HEK293 (cell line): Measurements from ENCODE around the gene HBG2.
"Not testable (repeated sequence)": the region's sequence is repeated elsewhere in the genome, so short reads cannot be mapped to it uniquely, and the experiment has no call there.

Source experiments
- CTCF ChIA-PET: fragments of 350-600 bp; formaldehyde crosslinking; extraction: SDS; loops from one replicate; lab custom pipeline; 2021; ENCODE audit warnings: antibody characterized with exemption; lab: Yijun Ruan, JAX
- POLR2A ChIA-PET: fragments of 300-600 bp; formaldehyde crosslinking; extraction: SDS; loops from one replicate; lab custom pipeline; 2020; ENCODE audit warnings: antibody characterized with exemption, inconsistent platforms; lab: Yijun Ruan, JAX
- H3K27ac ChIP-seq: fragments of 200-500 bp; sonication (Bioruptor generic); 2 replicates; pipeline ENCODE4 v1.5.1; 2014; ENCODE audit warnings: low read depth, low read length, control low read depth, inconsistent platforms; ENCODE audit errors: extremely low read depth
- H3K36me3 ChIP-seq, 2 experiments: fragments of 200-500 bp in 1 of 2; sonication (Bioruptor generic) in 1 of 2; 1 replicate in 1 of 2; 2 replicates in 1 of 2; pipeline ENCODE4 v1.5.1; 2014 to 2017; ENCODE audit warnings: inconsistent platforms in 2 of 2, low read length in 2 of 2; ENCODE audit not compliant: control insufficient read depth in 2 of 2, insufficient read depth in 1 of 2
- H3K4me1 ChIP-seq: fragments of 200-500 bp; sonication (Bioruptor generic); 2 replicates; pipeline ENCODE4 v1.5.1; 2014; ENCODE audit warnings: mild to moderate bottlenecking, low read length, inconsistent platforms; ENCODE audit not compliant: control insufficient read depth, insufficient read depth
- H3K4me3 ChIP-seq: 2 replicates; pipeline ENCODE4 v1.5.1; 2011; ENCODE audit warnings: low read depth, mild to moderate bottlenecking, control low read depth, low read length, moderate library complexity
- H3K9me3 ChIP-seq: fragments of 200-500 bp; sonication (Bioruptor generic); 2 replicates; pipeline ENCODE4 v1.5.1; 2014; ENCODE audit warnings: low read depth, low read length, inconsistent platforms; ENCODE audit not compliant: control insufficient read depth, insufficient read depth
- HIC1 ChIP-seq: fragments of 450-650 bp; formaldehyde crosslinking; IDR thresholded peaks from 2 replicates; pipeline ENCODE4 v1.5.1; 2016; ENCODE audit warnings: missing biosample characterization, missing genetic modification characterization
- MYNN ChIP-seq: fragments of 450-650 bp; formaldehyde crosslinking; IDR thresholded peaks from 2 replicates; pipeline ENCODE4 v1.5.1; 2016; ENCODE audit warnings: missing biosample characterization, missing genetic modification characterization, borderline replicate concordance
- PRDM1 ChIP-seq: fragments of 450-650 bp; formaldehyde crosslinking; IDR thresholded peaks from 2 replicates; pipeline ENCODE4; 2016; ENCODE audit warnings: missing biosample characterization, missing genetic modification characterization
- ZBTB48 ChIP-seq: fragments of 450-650 bp; formaldehyde crosslinking; IDR thresholded peaks from 2 replicates; pipeline ENCODE4 v1.5.1; 2016; ENCODE audit warnings: missing biosample characterization, missing genetic modification characterization
- ZNF133 ChIP-seq: fragments of 450-650 bp; formaldehyde crosslinking; IDR thresholded peaks from 2 replicates; pipeline ENCODE4 v1.5.1; 2016; ENCODE audit warnings: missing biosample characterization, missing genetic modification characterization
- ZNF175 ChIP-seq: fragments of 450-650 bp; formaldehyde crosslinking; IDR thresholded peaks from 2 replicates; pipeline ENCODE4 v1.5.1; 2016; ENCODE audit warnings: missing biosample characterization, missing genetic modification characterization
- ZNF184 ChIP-seq: fragments of 450-650 bp; IDR thresholded peaks from 2 replicates; pipeline ENCODE4 v1.5.1; 2018; ENCODE audit warnings: missing biosample characterization, mild to moderate bottlenecking, missing genetic modification characterization
- ZNF274 ChIP-seq, 2 experiments: fragments of 200-500 bp in 1 of 2; fragments of 450-650 bp in 1 of 2; sonication (Bioruptor generic) in 1 of 2; formaldehyde crosslinking in 1 of 2; IDR thresholded peaks; 2 replicates each; pipeline versions ENCODE4 v1.5.1 to v1.6.1; 2014 to 2016; ENCODE audit warnings: borderline replicate concordance in 1 of 2, inconsistent platforms in 1 of 2, low read length in 1 of 2, missing biosample characterization in 1 of 2, missing genetic modification characterization in 1 of 2
- ZNF362 ChIP-seq: fragments of 450-650 bp; formaldehyde crosslinking; IDR thresholded peaks from 2 replicates; pipeline ENCODE4 v1.5.1; 2016; ENCODE audit warnings: missing biosample characterization, missing genetic modification characterization
- ZNF366 ChIP-seq: fragments of 450-650 bp; formaldehyde crosslinking; conservative IDR thresholded peaks from 2 replicates; pipeline ENCODE4 v1.5.1; 2016; ENCODE audit warnings: missing biosample characterization, missing genetic modification characterization
- ZNF391 ChIP-seq: fragments of 450-650 bp; formaldehyde crosslinking; IDR thresholded peaks from 2 replicates; pipeline ENCODE4 v1.5.1; 2016; ENCODE audit warnings: low read depth, missing biosample characterization, missing genetic modification characterization, borderline replicate concordance
- ZNF394 ChIP-seq: fragments of 450-650 bp; formaldehyde crosslinking; IDR thresholded peaks from 2 replicates; pipeline ENCODE4 v1.5.1; 2016; ENCODE audit warnings: missing biosample characterization, missing genetic modification characterization, mild to moderate bottlenecking, moderate library complexity, borderline replicate concordance
- ZNF488 ChIP-seq: fragments of 450-650 bp; formaldehyde crosslinking; IDR thresholded peaks from 2 replicates; pipeline ENCODE4 v1.5.1; 2016; ENCODE audit warnings: missing biosample characterization, missing genetic modification characterization
- ZNF510 ChIP-seq: fragments of 450-650 bp; formaldehyde crosslinking; IDR thresholded peaks from 2 replicates; pipeline ENCODE4 v1.5.1; 2018; ENCODE audit warnings: mild to moderate bottlenecking, missing genetic modification characterization, missing biosample characterization; ENCODE audit not compliant: insufficient replicate concordance
- ZNF580 ChIP-seq: fragments of 450-650 bp; formaldehyde crosslinking; IDR thresholded peaks from 2 replicates; pipeline ENCODE4 v1.5.1; 2016; ENCODE audit warnings: missing biosample characterization, missing genetic modification characterization
- ZNF777 ChIP-seq: fragments of 450-650 bp; formaldehyde crosslinking; IDR thresholded peaks from 2 replicates; pipeline ENCODE4 v1.5.1; 2017; ENCODE audit warnings: missing biosample characterization, missing genetic modification characterization, borderline replicate concordance

HBG2 gene

GRCh38 chr11:5250543-5251204 lies 3.9 kb downstream of the HBG2 start:
- H3K4me3 ChIP-seq: no peak overlapping the region
- TF ChIP-seq ZNF274 (IDR thresholded peaks at IDR 0.05; ENCODE audit: low read length) (no peak), ZNF274 (tag by site-specific recombination; IDR thresholded peaks at IDR 0.05; ENCODE audit: borderline replicate concordance) (no peak)
- ChIA-PET POLR2A (no interaction called here), CTCF (interaction anchor here (0.6 kb wide), 1 partner anchor 45 kb away, joined by 3 read pairs; no protein-coding TSS in a partner anchor)
- no peaks in the 10 kb centered on the region for H3K36me3 ChIP-seq
- H3K27ac ChIP-seq: no peak overlapping the region
- no peaks in the 10 kb centered on the region for H3K4me1 ChIP-seq
- H3K9me3 ChIP-seq: no peaks in the 10 kb centered on the region

GRCh38 chr11:5249807-5250396 lies 4.7 kb downstream of the HBG2 start, which contains the start of gene HBG1:
Gene HBG1 (minus strand): TSS chr11:5249857. CDS start chr11:5249804, 53 bp downstream.
- H3K4me3 ChIP-seq, H3K27ac ChIP-seq, POLR2A ChIA-PET, H3K36me3 ChIP-seq, H3K9me3 ChIP-seq, H3K4me1 ChIP-seq: not testable (repeated sequence)
- CTCF ChIA-PET: interaction anchor here (0.6 kb wide), 1 partner anchor 45 kb away, joined by 3 read pairs; no protein-coding TSS in a partner anchor

GRCh38 chr11:5248498-5248897 lies 6.1 kb downstream of the HBG2 start:
- H3K36me3 ChIP-seq, POLR2A ChIA-PET, H3K4me1 ChIP-seq, CTCF ChIA-PET, H3K9me3 ChIP-seq, H3K4me3 ChIP-seq, H3K27ac ChIP-seq: not testable (repeated sequence)

GRCh38 chr11:5247472-5248192 lies 6.9 kb downstream of the HBG2 start:
- ChIA-PET CTCF (no interaction called here), POLR2A (no interaction called here)
- Histone ChIP-seq H3K27ac (no peak overlapping the region), H3K4me1 (no peaks in the 10 kb centered on the region), H3K36me3 (no peaks in the 10 kb centered on the region), H3K4me3 (no peak overlapping the region), H3K9me3 (no peaks in the 10 kb centered on the region)
- no peak for TF ChIP-seq ZNF510 (tag by site-specific recombination)
- no peak for TF ChIP-seq ZNF391 (tag by site-specific recombination)
- TF ChIP-seq ZNF580 (tag by site-specific recombination): no peak
- no peak for TF ChIP-seq ZNF175
- TF ChIP-seq HIC1: no peak
- no peak for TF ChIP-seq ZNF488 (tag by site-specific recombination)
- TF ChIP-seq ZNF133 (tag by site-specific recombination): no peak
- TF ChIP-seq ZNF777 (tag by site-specific recombination): no peak
- no peak for TF ChIP-seq ZNF394 (tag by site-specific recombination)
- TF ChIP-seq PRDM1 (tag by site-specific recombination): no peak
- TF ChIP-seq ZBTB48 (tag by site-specific recombination): no peak
- TF ChIP-seq ZNF184 (tag by site-specific recombination): no peak
- TF ChIP-seq ZNF362 (tag by site-specific recombination): no peak
- no peak for TF ChIP-seq ZNF366 (tag by site-specific recombination)
- TF ChIP-seq MYNN (tag by site-specific recombination): no peak
